Naive thymus-derived CD4-positive, alpha-beta T cell (primary cell): ENCODE data around the gene DIP2B. TPM values are rescaled to one million over a fixed set of nuclear protein-coding genes. Genes with fewer than 3 reads are reported as not detected.

Experiments used
- ATAC-seq: fragments of 150-1000 bp; cut with Tn5 transposase; 2 replicates; pipeline ENCODE4 v1.10.0; 2021; ENCODE audit warnings: mild to moderate bottlenecking, moderate library complexity
- CTCF ChIA-PET: fragments of 350-600 bp; sonication (Branson Sonifier 250); formaldehyde crosslinking; loops from one replicate; lab custom pipeline; 2021; ENCODE audit warnings: antibody characterized with exemption; lab: Charles Lee
- POLR2A ChIA-PET: fragments of 350-600 bp; sonication (Branson Sonifier 250); formaldehyde crosslinking; loops from one replicate; lab custom pipeline; 2021; ENCODE audit warnings: antibody characterized with exemption, inconsistent platforms; lab: Charles Lee
- DNase-seq, 9 donors: peaks; one replicate each; pipeline versions ENCODE4 v3.0.0 to v3.0.0-alpha.2; 2020 to 2022; ENCODE audit warnings: mixed read lengths in 1 of 9
- H3K27ac ChIP-seq: one replicate; pipeline ENCODE4 v1.7.0; 2013; ENCODE audit warnings: mild to moderate bottlenecking, low read depth, low read length, moderate library complexity
- H3K27me3 ChIP-seq, 2 donors: one replicate each; pipeline ENCODE4 v1.7.0; 2013; ENCODE audit warnings: low read length in 2 of 2, mild to moderate bottlenecking in 2 of 2, moderate library complexity in 2 of 2; ENCODE audit not compliant: control insufficient read depth in 2 of 2, insufficient read depth in 2 of 2
- H3K36me3 ChIP-seq, 3 experiments: 1 replicate in 2 of 3; 2 replicates in 1 of 3; pipeline ENCODE4 v1.7.0; 2013; ENCODE audit warnings: low read length in 3 of 3, mild to moderate bottlenecking in 3 of 3, moderate library complexity in 1 of 3; ENCODE audit not compliant: insufficient read depth in 3 of 3, control insufficient read depth in 2 of 3
- H3K4me1 ChIP-seq, 2 donors: one replicate each; pipeline ENCODE4 v1.7.0; 2013; ENCODE audit warnings: low read length in 2 of 2, mild to moderate bottlenecking in 2 of 2, moderate library complexity in 1 of 2; ENCODE audit not compliant: control insufficient read depth in 2 of 2, insufficient read depth in 2 of 2
- H3K4me3 ChIP-seq: 2 replicates; pipeline ENCODE4 v1.7.0; 2013; ENCODE audit warnings: mild to moderate bottlenecking, low read length
- H3K9me3 ChIP-seq, 3 experiments: 1 replicate in 2 of 3; 2 replicates in 1 of 3; pipeline ENCODE4 v1.7.0; 2013; ENCODE audit warnings: low read length in 3 of 3; ENCODE audit not compliant: control insufficient read depth in 2 of 3
- H3K27ac Mint-ChIP-seq, 9 donors: one replicate each; pipeline ENCODE4 v1.8.0; 2020 to 2022; ENCODE audit warnings: mixed read lengths in 9 of 9, mild to moderate bottlenecking in 8 of 9, moderate library complexity in 5 of 9, inconsistent platforms in 2 of 9
- H3K27me3 Mint-ChIP-seq, 5 donors: one replicate each; pipeline ENCODE4 v1.8.0; 2021 to 2022; ENCODE audit warnings: mixed read lengths in 5 of 5, mild to moderate bottlenecking in 1 of 5
- H3K36me3 Mint-ChIP-seq, 5 donors: one replicate each; pipeline ENCODE4 v1.8.0; 2020 to 2022; ENCODE audit warnings: mixed read lengths in 5 of 5, mild to moderate bottlenecking in 3 of 5, inconsistent platforms in 1 of 5
- H3K4me1 Mint-ChIP-seq, 7 donors: one replicate each; pipeline ENCODE4 v1.8.0; 2020 to 2022; ENCODE audit warnings: mixed read lengths in 7 of 7, mild to moderate bottlenecking in 3 of 7, inconsistent platforms in 1 of 7
- H3K4me3 Mint-ChIP-seq, 10 donors: one replicate each; pipeline ENCODE4 v1.8.0; 2020 to 2022; ENCODE audit warnings: mild to moderate bottlenecking in 10 of 10, mixed read lengths in 10 of 10, moderate library complexity in 6 of 10, inconsistent platforms in 2 of 10
- H3K9me3 Mint-ChIP-seq, 11 donors: one replicate each; pipeline ENCODE4 v1.8.0; 2020 to 2022; ENCODE audit warnings: mixed read lengths in 11 of 11, mild to moderate bottlenecking in 4 of 11, inconsistent platforms in 1 of 11, moderate library complexity in 1 of 11
- intact Hi-C, 2 donors: fragments of 100-400 bp; cut with micrococcal nuclease; formaldehyde crosslinking; loops; one replicate each; pipeline ENCODE4 v1.15.1; 2023
- polyA plus RNA-seq, 2 donors: library from polyadenylated mRNA; unstranded; fragments of 300-500 nt; fragmentation: Illumina TruSeq; gene quantifications; one replicate each; pipeline ENCODE4 v1.2.3, GENCODE V29; 2021
- total RNA-seq, 6 experiments: library from RNA in 5 of 6; stranded (reverse) in 5 of 6; gene quantifications; 1 replicate in 5 of 6; 2 replicates in 1 of 6; pipeline ENCODE4 v1.2.3 and lab custom pipeline; 2021 to 2026

Gene DIP2B
- total and polyA plus RNA-seq, 7 experiments from 2014 or later, result 10.0 to 41.8 (median 34.3) TPM

DNA sequence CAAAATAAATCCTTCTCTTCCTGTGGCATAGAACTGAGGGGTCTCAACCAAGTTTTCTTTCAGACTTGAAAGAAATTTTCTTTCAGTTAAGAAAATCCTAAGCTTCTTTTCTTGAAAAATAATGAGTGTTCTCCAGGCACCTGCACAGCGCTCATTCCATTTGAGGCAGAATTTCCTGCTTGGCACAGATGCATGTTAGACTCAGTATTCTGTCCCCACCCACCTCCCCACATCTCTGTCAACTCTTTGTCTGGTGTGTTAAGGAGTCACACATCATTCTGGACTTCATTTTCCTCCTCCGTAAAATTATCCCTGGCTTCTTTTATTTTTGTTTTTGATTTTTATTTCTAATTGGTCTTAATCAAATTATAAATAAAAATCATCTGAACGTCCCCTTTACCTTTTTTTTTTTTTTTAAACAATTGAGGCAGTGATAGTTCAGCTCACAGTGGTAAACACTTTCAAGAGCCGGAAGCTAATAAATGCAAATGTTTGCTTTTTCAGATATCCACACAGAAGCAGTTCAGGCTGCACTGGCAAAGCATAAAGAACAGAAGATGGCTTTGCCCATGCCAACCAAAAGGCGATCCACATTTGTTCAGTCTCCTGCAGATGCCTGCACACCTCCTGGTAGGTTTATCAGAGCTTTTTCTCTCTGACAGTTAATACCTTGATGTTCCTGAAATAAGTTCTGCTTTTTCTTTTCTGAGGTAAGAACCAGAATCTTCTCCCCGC is 155.1 kb downstream of the DIP2B start:
- no peak overlapping the region for H3K4me3 ChIP-seq
- no peak overlapping the region for H3K4me3 Mint-ChIP-seq
- POLR2A ChIA-PET, result interaction anchor here (0.7 kb wide), 1 partner anchor 1126 kb away, joined by 3 read pairs; no protein-coding TSS in a partner anchor
- H3K4me1 ChIP-seq, result no peaks in the 10 kb centered on the region
- H3K36me3 ChIP-seq, result peaks cover 0 to 26% (median 5%) of the 10 kb centered on the region in 3 experiments
- H3K27me3 Mint-ChIP-seq, result no peaks in the 10 kb centered on the region
- peaks cover 0 to 25% (median 6%) of the 10 kb centered on the region in 7 donors for H3K4me1 Mint-ChIP-seq
- peak overlapping the region in 1 of 9 donors; percentile 13 for H3K27ac Mint-ChIP-seq
- peaks cover 0 to 1% (median 0%) of the 10 kb centered on the region in 11 donors for H3K9me3 Mint-ChIP-seq
- peaks cover 0 to 34% (median 17%) of the 10 kb centered on the region in 5 donors for H3K36me3 Mint-ChIP-seq
- no peaks in the 10 kb centered on the region for H3K27me3 ChIP-seq
- no peak for DNase-seq
- H3K9me3 ChIP-seq, result no peaks in the 10 kb centered on the region
- intact Hi-C loops, result no loop called here
- H3K27ac ChIP-seq, result no peak overlapping the region
- ATAC-seq, result no peak
- CTCF ChIA-PET, result interaction anchor here (0.7 to 1.1 kb wide), 2 partner anchors 20 to 176 kb away, joined by 3 to 4 read pairs; no protein-coding TSS in a partner anchor

DNA sequence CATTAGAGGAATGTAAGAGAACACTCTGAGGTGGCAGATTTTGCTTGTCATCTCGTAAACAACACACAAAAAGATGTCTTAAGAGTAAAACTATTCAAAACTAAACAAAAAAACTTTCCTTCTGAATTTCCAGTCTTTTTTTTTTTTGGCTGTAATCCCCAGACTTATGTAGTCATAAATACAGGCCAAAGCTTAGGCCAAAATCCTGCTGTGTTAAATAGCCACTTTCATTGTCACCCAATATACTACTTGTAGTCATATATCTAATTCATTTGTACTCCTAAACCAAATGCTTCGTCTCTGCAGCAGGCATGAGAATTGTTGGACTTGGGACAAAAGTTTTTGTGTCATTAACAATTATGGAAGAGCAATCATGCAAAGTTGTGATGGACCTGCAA is 155.6 kb downstream of the DIP2B start:
- Mint-ChIP-seq H3K9me3 (peaks cover 0 to 1% (median 0%) of the 10 kb centered on the region in 11 donors), H3K36me3 (peaks cover 0 to 34% (median 11%) of the 10 kb centered on the region in 5 donors), H3K4me1 (peaks cover 0 to 23% (median 3%) of the 10 kb centered on the region in 7 donors), H3K27me3 (no peaks in the 10 kb centered on the region), H3K4me3 (no peak overlapping the region), H3K27ac (peak overlapping the region in 1 of 9 donors; percentile 13)
- intact Hi-C loops, result no loop called here
- H3K4me1 ChIP-seq, result no peaks in the 10 kb centered on the region
- no peaks in the 10 kb centered on the region for H3K27me3 ChIP-seq
- ChIA-PET CTCF (interaction anchor here (0.7 to 1.1 kb wide), 2 partner anchors 19 to 176 kb away, joined by 3 to 4 read pairs; no protein-coding TSS in a partner anchor), POLR2A (interaction anchor here (0.7 kb wide), 1 partner anchor 1126 kb away, joined by 3 read pairs; no protein-coding TSS in a partner anchor)
- peaks cover 0 to 26% (median 5%) of the 10 kb centered on the region in 3 experiments for H3K36me3 ChIP-seq
- no peak overlapping the region for H3K4me3 ChIP-seq
- DNase-seq (no peak), ATAC-seq (no peak)
- H3K9me3 ChIP-seq, result no peaks in the 10 kb centered on the region
- H3K27ac ChIP-seq, result no peak overlapping the region

DNA sequence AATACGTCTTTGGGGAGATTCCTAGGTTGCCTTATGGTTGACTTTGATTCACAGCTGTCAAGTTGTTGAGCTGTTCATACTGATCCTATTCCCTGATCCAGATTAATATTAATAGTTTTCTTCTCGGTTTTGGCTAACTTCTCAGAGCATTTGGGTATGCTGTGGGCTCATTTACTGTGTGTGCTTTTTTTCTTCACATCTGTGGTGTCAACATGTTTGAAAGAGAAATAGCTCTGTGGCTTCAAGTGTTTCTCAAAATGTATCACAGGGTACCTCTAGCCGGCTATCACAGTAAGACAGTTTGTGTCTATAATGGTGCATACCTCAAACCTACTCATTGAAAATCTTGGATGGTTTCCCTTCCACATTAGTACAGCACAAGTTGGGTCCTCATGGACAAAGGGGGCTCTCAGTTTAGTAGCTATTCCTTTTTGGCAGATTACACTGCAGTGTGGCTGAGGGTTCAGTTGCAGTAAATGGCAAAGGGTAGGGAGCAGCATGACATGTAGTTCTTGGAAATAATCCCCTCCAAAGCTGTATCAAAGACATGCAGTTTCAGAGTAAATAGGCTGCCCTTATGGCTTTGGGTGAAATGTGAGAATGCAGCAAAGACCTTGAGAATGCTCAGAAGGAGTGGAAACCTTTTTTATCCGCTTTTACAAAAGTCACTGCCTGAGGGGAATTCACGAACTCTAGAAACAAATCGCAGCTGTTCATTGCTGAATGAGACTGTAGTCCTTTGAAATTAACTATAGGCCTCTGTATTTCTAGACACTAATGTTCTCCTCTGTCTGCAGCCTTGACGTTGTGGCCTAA is 156.7 kb downstream of the DIP2B start:
- Histone ChIP-seq H3K9me3 (no peaks in the 10 kb centered on the region), H3K27ac (no peak overlapping the region), H3K4me1 (no peaks in the 10 kb centered on the region), H3K4me3 (no peak overlapping the region), H3K36me3 (peaks cover 0 to 26% (median 5%) of the 10 kb centered on the region in 3 experiments), H3K27me3 (no peaks in the 10 kb centered on the region)
- intact Hi-C loops, result no loop called here
- Mint-ChIP-seq H3K27ac (no peak overlapping the region), H3K4me1 (peaks cover 0 to 15% (median 5%) of the 10 kb centered on the region in 7 donors), H3K27me3 (no peaks in the 10 kb centered on the region), H3K9me3 (peaks cover 0 to 1% (median 0%) of the 10 kb centered on the region in 11 donors), H3K4me3 (no peak overlapping the region), H3K36me3 (peaks cover 0 to 34% (median 7%) of the 10 kb centered on the region in 5 donors)
- no peak for DNase-seq
- ChIA-PET POLR2A (no interaction called here), CTCF (no interaction called here)
- no peak for ATAC-seq

DNA sequence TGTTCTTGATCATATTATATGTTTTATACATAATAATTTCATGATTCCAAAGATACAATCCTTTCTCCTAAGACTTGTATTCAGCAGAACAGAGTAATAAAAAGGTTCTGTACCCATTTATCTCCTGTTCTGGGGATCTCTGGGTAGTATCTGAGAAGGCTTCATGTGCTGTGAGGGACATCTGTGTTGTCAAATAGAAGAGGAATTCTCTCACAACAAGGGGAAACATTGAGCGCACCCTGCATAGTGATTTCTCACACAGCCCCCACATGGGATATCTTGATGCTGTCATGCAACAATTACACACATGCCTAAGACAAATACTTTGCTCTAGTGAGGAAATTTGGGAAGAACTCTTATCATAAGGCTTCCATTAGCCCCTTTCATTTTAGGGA is 157.3 kb downstream of the DIP2B start:
- H3K36me3 Mint-ChIP-seq, result peaks cover 0 to 34% (median 7%) of the 10 kb centered on the region in 5 donors
- POLR2A ChIA-PET, result no interaction called here
- H3K4me3 Mint-ChIP-seq, result no peak overlapping the region
- Histone ChIP-seq H3K4me1 (no peaks in the 10 kb centered on the region), H3K36me3 (peaks cover 0 to 26% (median 5%) of the 10 kb centered on the region in 3 experiments), H3K27me3 (no peaks in the 10 kb centered on the region), H3K4me3 (no peak overlapping the region), H3K27ac (no peak overlapping the region), H3K9me3 (no peaks in the 10 kb centered on the region)
- intact Hi-C loops, result no loop called here
- DNase-seq (no peak), ATAC-seq (no peak)
- peaks cover 0 to 17% (median 5%) of the 10 kb centered on the region in 7 donors for H3K4me1 Mint-ChIP-seq
- peak overlapping the region in 1 of 9 donors; percentile 31 for H3K27ac Mint-ChIP-seq
- CTCF ChIA-PET, result no interaction called here
- no peaks in the 10 kb centered on the region for H3K27me3 Mint-ChIP-seq
- peaks cover 0 to 1% (median 0%) of the 10 kb centered on the region in 11 donors for H3K9me3 Mint-ChIP-seq

DNA sequence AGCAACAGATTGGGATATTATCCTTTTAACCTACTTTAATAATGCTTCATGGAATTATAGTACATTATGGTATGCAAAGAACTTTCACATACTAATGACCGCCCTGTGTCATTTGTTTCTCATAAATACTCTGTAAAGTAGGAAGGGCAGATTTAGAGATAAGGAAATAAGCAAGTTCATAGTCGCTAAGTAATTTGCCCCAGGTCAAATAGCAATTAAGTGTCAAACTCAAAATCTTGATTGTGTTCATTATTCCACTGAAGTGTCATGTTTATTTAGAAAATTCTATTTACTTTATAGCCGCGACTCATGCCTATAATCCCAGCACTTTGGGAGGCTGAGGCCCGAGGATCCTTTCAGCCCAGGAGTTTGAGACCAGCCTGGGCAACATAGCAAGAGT is 160.4 kb downstream of the DIP2B start:
- Histone ChIP-seq H3K27ac (no peak overlapping the region), H3K4me1 (no peaks in the 10 kb centered on the region), H3K36me3 (peaks cover 0 to 33% (median 5%) of the 10 kb centered on the region in 3 experiments), H3K4me3 (no peak overlapping the region), H3K9me3 (no peaks in the 10 kb centered on the region), H3K27me3 (no peaks in the 10 kb centered on the region)
- Mint-ChIP-seq H3K36me3 (peaks cover 0 to 21% (median 0%) of the 10 kb centered on the region in 5 donors), H3K27ac (no peak overlapping the region), H3K9me3 (peaks cover 0 to 1% (median 0%) of the 10 kb centered on the region in 11 donors), H3K4me1 (peaks cover 5 to 24% (median 9%) of the 10 kb centered on the region in 7 donors), H3K4me3 (no peak overlapping the region), H3K27me3 (no peaks in the 10 kb centered on the region)
- ChIA-PET CTCF (no interaction called here), POLR2A (interaction anchor here (0.6 kb wide), 1 partner anchor 164 kb away, joined by 3 read pairs; no protein-coding TSS in a partner anchor)
- intact Hi-C loops, result no loop called here
- no peak for DNase-seq
- no peak for ATAC-seq

DNA sequence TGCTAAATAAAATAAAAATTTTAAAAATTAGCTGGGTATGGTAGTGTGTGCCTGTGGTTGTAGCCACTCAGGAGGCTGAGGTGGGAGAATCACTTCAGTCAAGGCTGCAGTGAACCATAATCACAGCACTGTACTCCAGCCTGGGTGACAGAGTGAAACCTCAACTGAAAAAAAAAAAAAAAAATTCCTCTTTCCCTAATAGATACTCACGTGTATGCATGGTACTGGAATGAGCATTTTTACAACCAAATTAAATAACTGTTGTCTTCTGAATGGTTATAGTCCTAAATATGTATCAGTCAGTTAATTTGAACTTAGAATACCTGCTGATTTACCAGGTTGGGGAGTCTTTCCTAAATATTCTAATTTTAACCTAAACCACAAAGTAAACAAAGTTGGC is 160.8 kb downstream of the DIP2B start:
- Mint-ChIP-seq H3K27ac (peak overlapping the region in 2 of 9 donors; percentile 18 to 32), H3K27me3 (no peaks in the 10 kb centered on the region), H3K4me1 (peaks cover 5 to 24% (median 9%) of the 10 kb centered on the region in 7 donors), H3K36me3 (peaks cover 2 to 21% (median 3%) of the 10 kb centered on the region in 5 donors), H3K9me3 (peaks cover 0 to 1% (median 0%) of the 10 kb centered on the region in 11 donors), H3K4me3 (no peak overlapping the region)
- CTCF ChIA-PET, result interaction anchor here (0.5 kb wide), 1 partner anchor 200 kb away, joined by 3 read pairs; no protein-coding TSS in a partner anchor
- ATAC-seq, result no peak
- Histone ChIP-seq H3K27ac (no peak overlapping the region), H3K4me1 (no peaks in the 10 kb centered on the region), H3K36me3 (peaks cover 0 to 33% (median 5%) of the 10 kb centered on the region in 3 experiments), H3K27me3 (no peaks in the 10 kb centered on the region), H3K9me3 (no peaks in the 10 kb centered on the region), H3K4me3 (no peak overlapping the region)
- POLR2A ChIA-PET, result no interaction called here
- no peak for DNase-seq
- intact Hi-C loops, result no loop called here
